ENCODE results near the gene C2CD4D. TPM values are rescaled to one million over a fixed set of nuclear protein-coding genes. Genes with fewer than 3 reads are reported as not detected.

C2CD4D gene
- total and polyA plus RNA-seq, 7 donors = 0.20 to 0.69 (median 0.60) TPM; not detected in 4

DNA sequence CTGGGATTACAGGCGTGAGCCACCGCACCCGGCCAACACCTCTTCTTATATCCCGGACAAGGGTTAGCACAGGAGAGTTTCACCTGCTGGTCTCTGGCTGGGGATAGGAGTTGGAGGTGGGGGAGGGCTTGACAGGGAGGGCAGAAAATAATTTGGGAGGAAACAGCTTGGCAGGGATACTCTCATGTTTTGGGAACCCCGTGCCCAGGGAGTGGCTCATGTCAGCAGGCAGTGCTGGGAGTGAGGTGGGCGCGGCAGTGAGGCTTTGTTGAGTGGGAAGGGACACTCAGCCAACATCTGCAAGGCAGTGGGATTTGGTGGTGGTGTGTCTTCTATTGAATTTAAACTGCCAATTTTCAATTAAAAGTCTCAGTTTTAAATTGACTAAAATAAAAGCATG is 15.0 kb upstream of the C2CD4D start:
- DNase-seq = no peak
- no peak overlapping the region for H3K27ac ChIP-seq
- intact Hi-C loops (cut with DNase I) = no loop called here
- H3K4me1 ChIP-seq = no peaks in the 10 kb centered on the region
- H3K4me3 ChIP-seq = no peak overlapping the region
- no peaks in the 10 kb centered on the region for H3K9me3 ChIP-seq
- H3K27me3 ChIP-seq = peaks cover 0 to 6% (median 0%) of the 10 kb centered on the region in 3 donors
- H3K36me3 ChIP-seq = no peaks in the 10 kb centered on the region
- TF ChIP-seq, protein P1, sequence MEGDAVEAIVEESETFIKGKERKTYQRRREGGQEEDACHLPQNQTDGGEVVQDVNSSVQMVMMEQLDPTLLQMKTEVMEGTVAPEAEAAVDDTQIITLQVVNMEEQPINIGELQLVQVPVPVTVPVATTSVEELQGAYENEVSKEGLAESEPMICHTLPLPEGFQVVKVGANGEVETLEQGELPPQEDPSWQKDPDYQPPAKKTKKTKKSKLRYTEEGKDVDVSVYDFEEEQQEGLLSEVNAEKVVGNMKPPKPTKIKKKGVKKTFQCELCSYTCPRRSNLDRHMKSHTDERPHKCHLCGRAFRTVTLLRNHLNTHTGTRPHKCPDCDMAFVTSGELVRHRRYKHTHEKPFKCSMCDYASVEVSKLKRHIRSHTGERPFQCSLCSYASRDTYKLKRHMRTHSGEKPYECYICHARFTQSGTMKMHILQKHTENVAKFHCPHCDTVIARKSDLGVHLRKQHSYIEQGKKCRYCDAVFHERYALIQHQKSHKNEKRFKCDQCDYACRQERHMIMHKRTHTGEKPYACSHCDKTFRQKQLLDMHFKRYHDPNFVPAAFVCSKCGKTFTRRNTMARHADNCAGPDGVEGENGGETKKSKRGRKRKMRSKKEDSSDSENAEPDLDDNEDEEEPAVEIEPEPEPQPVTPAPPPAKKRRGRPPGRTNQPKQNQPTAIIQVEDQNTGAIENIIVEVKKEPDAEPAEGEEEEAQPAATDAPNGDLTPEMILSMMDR (IDR thresholded peaks at IDR 0.05) = no peak
- no peak for TF ChIP-seq POLR2A (IDR thresholded peaks at IDR 0.05)
- 45 to 82% methylated on average over 7 of the region's 7 CpGs for WGBS, 2 donors

DNA sequence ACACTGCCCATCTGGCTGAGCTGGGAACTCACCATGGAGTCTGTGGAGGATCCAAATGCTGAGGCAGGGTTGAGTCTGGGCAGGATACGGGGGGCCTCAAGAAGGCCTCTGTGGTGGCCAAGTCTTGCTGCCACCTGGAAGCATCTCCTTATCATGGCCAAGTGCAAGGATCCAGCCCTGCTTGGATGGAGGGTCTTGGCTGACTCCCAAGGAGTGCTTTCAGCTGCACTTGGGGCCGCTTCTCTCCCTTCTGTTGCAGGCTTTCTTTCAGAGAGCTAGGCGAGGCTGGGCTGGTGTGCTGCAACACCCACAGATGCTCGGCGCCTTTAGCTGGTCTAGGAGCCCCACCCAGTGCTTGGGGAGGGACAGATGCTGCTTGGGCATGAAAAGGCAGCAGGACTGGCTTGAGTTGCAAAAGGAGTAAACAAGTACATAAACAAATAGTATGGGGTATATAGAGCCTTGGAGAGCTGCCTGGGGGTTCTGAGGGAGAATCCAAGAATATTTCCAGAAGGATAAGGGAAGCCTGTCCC is 13.9 kb upstream of the C2CD4D start, which contains the start of gene THEM5:
TSS of gene THEM5 (minus strand) at position 302 of the 533 bp plus-strand sequence. CDS start at position 155, 147 bp downstream.
- intact Hi-C loops (cut with DNase I) = no loop called here
- 55 to 68% methylated on average over 5 of the region's 5 CpGs for WGBS, 2 donors
- Histone ChIP-seq H3K4me3 (no peak within 1 kb of the TSS), H3K27ac (no peak within 1 kb of the TSS), H3K36me3 (no peaks in the 10 kb centered on the region), H3K9me3 (no peaks in the 10 kb centered on the region), H3K4me1 (no peaks in the 10 kb centered on the region), H3K27me3 (peaks cover 0 to 16% (median 0%) of the 10 kb centered on the region in 3 donors)
- DNase-seq = no peak
- no peak for TF ChIP-seq EP300 (IDR thresholded peaks at IDR 0.05)
- TF ChIP-seq POLR2AphosphoS5 (IDR thresholded peaks at IDR 0.05) = no peak
- no peak for TF ChIP-seq POLR2A (IDR thresholded peaks at IDR 0.05)
- TF ChIP-seq, protein P1 (IDR thresholded peaks at IDR 0.05) = no peak

DNA sequence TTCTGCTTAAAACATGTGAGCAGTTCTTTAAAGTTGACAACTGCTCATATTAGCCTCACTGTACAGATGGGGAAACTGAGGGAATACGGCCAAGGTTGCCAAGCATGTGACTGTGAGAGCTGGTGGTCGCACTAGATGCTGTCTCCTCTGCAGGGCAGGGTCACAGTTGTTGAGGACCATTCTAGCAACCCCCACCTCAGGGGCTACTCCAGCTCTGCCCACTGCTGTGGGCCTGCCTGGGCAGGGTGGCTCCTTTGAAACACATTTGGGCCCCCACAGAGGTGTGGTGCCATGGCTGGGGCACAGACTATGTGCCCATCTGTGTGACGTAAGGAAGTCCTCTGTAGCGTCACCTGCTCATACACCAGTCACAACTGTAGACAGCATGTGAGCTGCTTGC is 13.1 kb upstream of the C2CD4D start:
- intact Hi-C loops (cut with DNase I) = no loop called here
- no peak for DNase-seq
- Histone ChIP-seq H3K27ac (no peak overlapping the region), H3K27me3 (peaks cover 0 to 22% (median 3%) of the 10 kb centered on the region in 3 donors), H3K9me3 (no peaks in the 10 kb centered on the region), H3K4me1 (no peaks in the 10 kb centered on the region), H3K36me3 (no peaks in the 10 kb centered on the region), H3K4me3 (no peak overlapping the region)
- WGBS, 2 donors = 95 to 97% methylated on average over 4 of the region's 4 CpGs
- TF ChIP-seq EP300 (IDR thresholded peaks at IDR 0.05) (no peak), POLR2AphosphoS5 (IDR thresholded peaks at IDR 0.05) (no peak), POLR2A (IDR thresholded peaks at IDR 0.05) (no peak)
- TF ChIP-seq, protein P1 (IDR thresholded peaks at IDR 0.05) = no peak

DNA sequence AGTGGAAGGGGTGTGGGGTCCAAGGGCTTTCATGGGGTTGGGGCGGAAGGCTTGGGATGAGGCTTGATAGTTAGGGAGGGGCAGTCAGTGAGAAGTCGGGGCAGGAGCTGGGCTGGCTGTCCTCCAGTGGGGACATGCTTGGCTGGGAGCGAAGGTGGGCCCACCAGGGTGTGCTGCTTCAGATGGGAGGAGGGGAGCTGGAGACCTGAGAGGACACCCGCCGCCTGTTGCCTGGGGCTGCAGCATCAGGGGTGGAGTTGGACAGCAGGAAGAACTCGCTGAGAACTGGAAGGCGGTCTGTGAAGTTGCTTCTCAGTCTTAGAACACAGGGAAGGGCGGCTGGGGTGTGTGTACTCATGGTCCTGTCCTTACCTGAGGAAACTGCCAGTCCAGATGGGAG is 12.3 kb upstream of the C2CD4D start:
- intact Hi-C loops (cut with DNase I) = no loop called here

More for the DNA sequence above, 12.3 kb upstream of the C2CD4D start:
- Histone ChIP-seq H3K36me3 (no peaks in the 10 kb centered on the region), H3K4me1 (no peaks in the 10 kb centered on the region), H3K27me3 (peaks cover 0 to 24% (median 6%) of the 10 kb centered on the region in 3 donors), H3K9me3 (no peaks in the 10 kb centered on the region), H3K27ac (no peak overlapping the region), H3K4me3 (no peak overlapping the region)
- WGBS, 2 donors = 84 to 85% methylated on average over 8 of the region's 8 CpGs
- TF ChIP-seq POLR2A (IDR thresholded peaks at IDR 0.05) (no peak), EP300 (IDR thresholded peaks at IDR 0.05) (no peak), POLR2AphosphoS5 (IDR thresholded peaks at IDR 0.05) (no peak)
- TF ChIP-seq, protein P1 (IDR thresholded peaks at IDR 0.05) = no peak
- no peak for DNase-seq

Measured in sigmoid colon (tissue), 7 donors.